ENCODE data around the gene SEPTIN10.
"Not testable (repeated sequence)": the region's sequence is repeated elsewhere in the genome, so short reads cannot be mapped to it uniquely, and the experiment has no call there.

SEPTIN10 gene

GRCh38 chr2:109545828-109546713, 67.7 kb downstream of the SEPTIN10 start:
- Histone ChIP-seq H3K4me3 (ENCODE audit: severe bottlenecking) (no peak overlapping the region), H3K27me3 (ENCODE audit: insufficient read depth, poor library complexity, severe bottlenecking) (no peaks in the 10 kb centered on the region), H3K4me1 (ENCODE audit: insufficient read depth, poor library complexity, severe bottlenecking) (no peaks in the 10 kb centered on the region), H3K36me3 (ENCODE audit: low read depth) (peaks cover 48% of the 10 kb centered on the region), H3K9me3 (ENCODE audit: severe bottlenecking) (no peaks in the 10 kb centered on the region), H3K27ac (ENCODE audit: poor library complexity, severe bottlenecking) (no peak overlapping the region)
- ATAC-seq (ENCODE audit: low read depth) (peak; percentile 82), DNase-seq (ENCODE audit: low spot score) (no peak)
- TF ChIP-seq, protein P1, sequence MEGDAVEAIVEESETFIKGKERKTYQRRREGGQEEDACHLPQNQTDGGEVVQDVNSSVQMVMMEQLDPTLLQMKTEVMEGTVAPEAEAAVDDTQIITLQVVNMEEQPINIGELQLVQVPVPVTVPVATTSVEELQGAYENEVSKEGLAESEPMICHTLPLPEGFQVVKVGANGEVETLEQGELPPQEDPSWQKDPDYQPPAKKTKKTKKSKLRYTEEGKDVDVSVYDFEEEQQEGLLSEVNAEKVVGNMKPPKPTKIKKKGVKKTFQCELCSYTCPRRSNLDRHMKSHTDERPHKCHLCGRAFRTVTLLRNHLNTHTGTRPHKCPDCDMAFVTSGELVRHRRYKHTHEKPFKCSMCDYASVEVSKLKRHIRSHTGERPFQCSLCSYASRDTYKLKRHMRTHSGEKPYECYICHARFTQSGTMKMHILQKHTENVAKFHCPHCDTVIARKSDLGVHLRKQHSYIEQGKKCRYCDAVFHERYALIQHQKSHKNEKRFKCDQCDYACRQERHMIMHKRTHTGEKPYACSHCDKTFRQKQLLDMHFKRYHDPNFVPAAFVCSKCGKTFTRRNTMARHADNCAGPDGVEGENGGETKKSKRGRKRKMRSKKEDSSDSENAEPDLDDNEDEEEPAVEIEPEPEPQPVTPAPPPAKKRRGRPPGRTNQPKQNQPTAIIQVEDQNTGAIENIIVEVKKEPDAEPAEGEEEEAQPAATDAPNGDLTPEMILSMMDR (IDR thresholded peaks at IDR 0.05; ENCODE audit: poor library complexity, severe bottlenecking) = peak; percentile 98

- Histone ChIP-seq H3K27ac (ENCODE audit: poor library complexity, severe bottlenecking) (no peak overlapping the region), H3K4me1 (ENCODE audit: insufficient read depth, poor library complexity, severe bottlenecking) (no peaks in the 10 kb centered on the region), H3K27me3 (ENCODE audit: insufficient read depth, poor library complexity, severe bottlenecking) (no peaks in the 10 kb centered on the region), H3K4me3 (ENCODE audit: severe bottlenecking) (no peak overlapping the region), H3K36me3 (ENCODE audit: low read depth) (peaks cover 40% of the 10 kb centered on the region), H3K9me3 (ENCODE audit: severe bottlenecking) (no peaks in the 10 kb centered on the region)
- ATAC-seq (ENCODE audit: low read depth) (no peak), DNase-seq (ENCODE audit: low spot score) (no peak)
- TF ChIP-seq, protein P1 (IDR thresholded peaks at IDR 0.05; ENCODE audit: poor library complexity, severe bottlenecking) = no peak
These were observed 71.4 kb downstream of the SEPTIN10 start for GRCh38 chr2:109542384-109542783.

DNA sequence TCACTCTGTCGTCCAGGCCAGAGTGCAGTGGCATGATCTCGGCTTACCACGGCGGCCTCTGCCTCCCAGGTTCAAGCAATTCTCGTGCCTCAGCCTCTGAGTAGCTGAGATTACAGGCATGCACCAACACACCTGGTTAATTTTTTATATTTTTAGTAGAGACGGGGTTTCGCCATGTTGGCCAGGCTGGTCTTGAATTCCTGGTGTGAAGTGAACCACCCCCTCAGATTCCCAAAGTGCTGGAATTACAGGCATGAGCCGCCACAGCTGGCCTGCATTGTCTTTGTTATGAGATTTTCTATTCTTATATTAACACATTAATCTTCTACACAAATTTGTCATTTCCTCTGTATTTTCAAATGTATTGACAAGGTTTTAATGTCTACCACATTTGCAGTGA, 75.2 kb downstream of the SEPTIN10 start:
- Histone ChIP-seq H3K4me3 (ENCODE audit: severe bottlenecking) (no peak overlapping the region), H3K36me3 (ENCODE audit: low read depth) (peaks cover 11% of the 10 kb centered on the region), H3K27ac (ENCODE audit: poor library complexity, severe bottlenecking) (no peak overlapping the region), H3K27me3 (ENCODE audit: insufficient read depth, poor library complexity, severe bottlenecking) (no peaks in the 10 kb centered on the region), H3K9me3 (ENCODE audit: severe bottlenecking) (no peaks in the 10 kb centered on the region), H3K4me1 (ENCODE audit: insufficient read depth, poor library complexity, severe bottlenecking) (no peaks in the 10 kb centered on the region)
- DNase-seq (ENCODE audit: low spot score) (no peak), ATAC-seq (ENCODE audit: low read depth) (no peak)
- TF ChIP-seq, protein P1 (IDR thresholded peaks at IDR 0.05; ENCODE audit: poor library complexity, severe bottlenecking) = no peak

DNA sequence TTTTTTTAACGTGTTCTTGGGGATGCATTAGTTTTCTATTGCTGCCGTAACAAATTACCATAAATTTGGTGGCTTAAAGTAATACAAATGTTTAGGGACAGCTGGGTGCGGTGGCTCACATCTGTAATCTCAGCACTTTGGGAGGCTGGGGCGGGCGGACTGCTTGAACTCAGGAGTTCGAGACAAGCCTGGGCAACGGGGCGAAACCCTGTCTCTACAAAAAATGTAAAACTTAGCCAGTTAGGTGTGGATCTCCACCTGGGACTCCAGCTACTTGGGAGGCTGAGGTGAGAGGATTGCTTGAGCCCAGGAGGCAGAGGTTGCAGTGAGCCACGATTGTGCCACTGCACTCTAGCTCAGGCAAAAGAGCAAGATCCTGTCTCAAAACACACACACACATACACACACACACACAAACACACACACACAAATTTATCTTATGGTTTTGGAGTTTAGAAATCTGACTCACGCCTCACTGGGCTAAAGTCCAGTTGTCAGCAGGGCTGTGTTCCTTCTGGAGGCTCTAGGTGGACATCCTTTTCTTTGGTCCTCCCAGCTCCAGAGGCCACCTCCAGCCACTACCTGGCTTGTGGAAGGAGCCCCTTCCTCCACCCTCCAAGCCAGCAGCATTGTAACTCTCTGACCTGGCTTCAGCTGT, 76.1 kb downstream of the SEPTIN10 start:
- Histone ChIP-seq H3K4me3 (ENCODE audit: severe bottlenecking) (no peak overlapping the region), H3K9me3 (ENCODE audit: severe bottlenecking) (no peaks in the 10 kb centered on the region), H3K27ac (ENCODE audit: poor library complexity, severe bottlenecking) (no peak overlapping the region), H3K27me3 (ENCODE audit: insufficient read depth, poor library complexity, severe bottlenecking) (no peaks in the 10 kb centered on the region), H3K4me1 (ENCODE audit: insufficient read depth, poor library complexity, severe bottlenecking) (no peaks in the 10 kb centered on the region), H3K36me3 (ENCODE audit: low read depth) (peaks cover 4% of the 10 kb centered on the region)
- DNase-seq (ENCODE audit: low spot score) (no peak), ATAC-seq (ENCODE audit: low read depth) (no peak)
- TF ChIP-seq, protein P1 (IDR thresholded peaks at IDR 0.05; ENCODE audit: poor library complexity, severe bottlenecking) = no peak

- ATAC-seq (ENCODE audit: low read depth); H3K36me3 ChIP-seq (ENCODE audit: low read depth); H3K27ac ChIP-seq (ENCODE audit: poor library complexity, severe bottlenecking); H3K4me3 ChIP-seq (ENCODE audit: severe bottlenecking); H3K9me3 ChIP-seq (ENCODE audit: severe bottlenecking); H3K27me3 ChIP-seq (ENCODE audit: insufficient read depth, poor library complexity, severe bottlenecking); H3K4me1 ChIP-seq (ENCODE audit: insufficient read depth, poor library complexity, severe bottlenecking); DNase-seq (ENCODE audit: low spot score): not testable (repeated sequence)
These were observed 77.2 kb downstream of the SEPTIN10 start for GRCh38 chr2:109536556-109536955.

All from RWPE2 (cell line).